Skin epidermis (tissue), 12 donors: ENCODE data around the gene SOD3.
A peak's percentile ranks its signal among the peaks of the same experiment; 100 is the strongest.

Experiments
- H3K27ac ChIP-seq, 21 experiments: fragments of 200-600 bp; sonication (generic) in 11 of 21; one replicate each; pipeline ENCODE4 v1.5.0; 2020; ENCODE audit warnings: mild to moderate bottlenecking in 3 of 21, inconsistent platforms in 2 of 21, moderate library complexity in 2 of 21
- H3K4me3 ChIP-seq, 7 experiments: fragments of 200-600 bp; sonication (generic) in 2 of 7; one replicate each; pipeline ENCODE4 v1.5.0; 2020; ENCODE audit warnings: inconsistent platforms in 2 of 7, mild to moderate bottlenecking in 2 of 7, moderate library complexity in 1 of 7

SOD3 gene

DNA sequence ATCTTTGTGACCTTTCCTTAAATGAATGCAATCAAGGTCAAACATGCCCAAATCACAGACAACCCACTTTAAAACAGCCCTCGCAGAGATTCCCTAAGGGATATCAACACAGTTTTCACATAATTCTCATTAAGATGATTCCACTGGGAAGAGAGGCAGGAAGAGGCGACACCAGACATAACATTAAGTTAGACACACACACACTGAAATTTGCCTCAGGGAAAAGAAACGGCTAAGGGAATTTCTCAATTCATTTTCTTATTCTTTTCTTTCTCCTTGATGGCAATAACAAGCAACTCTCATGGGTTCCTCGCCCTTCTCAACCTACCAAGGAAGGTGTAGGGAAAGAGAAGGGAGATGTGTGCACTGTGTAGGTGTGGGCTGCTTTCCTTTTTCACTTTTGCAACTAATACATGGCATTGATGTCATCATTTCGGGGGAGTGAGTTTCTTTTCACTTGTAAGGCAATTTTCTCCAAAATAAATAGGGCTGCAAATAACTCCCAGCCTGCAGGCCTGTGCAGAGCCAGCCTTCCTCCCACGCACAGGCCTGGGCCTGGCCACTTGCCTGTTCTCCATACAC is 41.4 kb downstream of the SOD3 start:
- H3K4me3 ChIP-seq = no peak overlapping the region
- H3K27ac ChIP-seq = no peak overlapping the region

GRCh38 chr4:24837336-24837735 is 42.0 kb downstream of the SOD3 start:
- Histone ChIP-seq H3K27ac (no peak overlapping the region), H3K4me3 (no peak overlapping the region)

GRCh38 chr4:24837781-24838180 is 42.4 kb downstream of the SOD3 start:
- H3K27ac ChIP-seq = no peak overlapping the region
- no peak overlapping the region for H3K4me3 ChIP-seq

GRCh38 chr4:24840362-24840761 is 45.0 kb downstream of the SOD3 start:
- no peak overlapping the region for H3K27ac ChIP-seq

DNA sequence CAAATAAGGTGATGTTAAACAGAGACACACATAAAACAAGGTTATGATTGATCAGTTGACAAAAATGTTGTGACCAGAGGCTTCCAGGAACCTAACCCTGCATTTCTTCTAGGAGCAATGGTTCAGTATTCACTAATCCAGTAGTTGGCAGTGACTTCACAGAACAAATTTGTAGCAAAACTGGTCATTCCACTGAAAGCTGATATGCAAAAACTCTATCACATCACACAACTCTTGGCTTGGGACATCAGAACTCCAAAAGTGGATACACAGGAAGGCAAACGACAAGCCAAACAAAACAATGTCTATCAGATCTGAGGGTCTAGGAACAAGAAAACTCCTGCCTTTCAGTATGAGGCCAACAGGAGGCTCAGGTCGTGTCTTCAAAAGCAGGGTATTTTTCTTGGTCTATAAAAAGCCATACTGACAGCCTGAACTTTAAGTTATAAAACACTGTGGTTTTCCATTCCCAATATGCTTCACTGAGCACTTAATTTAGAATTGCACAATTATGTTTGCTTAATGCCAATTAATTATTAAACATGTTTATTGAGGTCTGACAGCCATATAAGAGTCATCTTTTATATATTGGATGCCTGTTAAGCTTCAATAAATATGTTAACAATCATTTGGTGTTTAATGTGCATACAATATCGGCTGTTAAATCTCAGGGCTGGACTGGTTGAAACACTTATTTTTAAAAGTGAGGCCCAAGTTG is 45.6 kb downstream of the SOD3 start:
- no peak overlapping the region for H3K4me3 ChIP-seq
- no peak overlapping the region for H3K27ac ChIP-seq

More at GRCh38 chr4:24840362-24840761, 45.0 kb downstream of the SOD3 start:
- no peak overlapping the region for H3K4me3 ChIP-seq

GRCh38 chr4:24842356-24842755 is 47.0 kb downstream of the SOD3 start:
- Histone ChIP-seq H3K4me3 (no peak overlapping the region), H3K27ac (peak overlapping the region in 1 of 21 experiments; percentile 21)

DNA sequence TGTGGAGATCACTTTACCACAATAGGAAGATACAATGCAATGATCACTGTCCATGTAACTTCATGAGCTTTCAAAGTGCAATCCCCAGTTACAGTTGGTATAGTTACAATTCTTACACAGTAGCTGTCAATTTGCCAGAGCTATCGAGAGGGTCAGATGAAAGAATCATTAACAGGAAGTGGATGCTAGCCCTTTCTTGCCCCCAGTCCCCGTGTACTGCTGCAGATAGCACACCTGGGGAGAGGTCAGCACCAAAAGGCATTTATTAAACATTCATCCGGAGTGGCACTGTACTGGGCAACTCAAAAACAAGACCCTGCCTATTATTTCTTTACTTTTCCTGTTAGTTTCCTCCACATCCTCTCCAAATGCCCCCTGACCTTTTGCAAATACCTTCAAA is 47.7 kb downstream of the SOD3 start:
- Histone ChIP-seq H3K4me3 (no peak overlapping the region), H3K27ac (no peak overlapping the region)

- Histone ChIP-seq H3K27ac (no peak overlapping the region), H3K4me3 (no peak overlapping the region)
Observed at GRCh38 chr4:24845132-24845531, 49.8 kb downstream of the SOD3 start.

DNA sequence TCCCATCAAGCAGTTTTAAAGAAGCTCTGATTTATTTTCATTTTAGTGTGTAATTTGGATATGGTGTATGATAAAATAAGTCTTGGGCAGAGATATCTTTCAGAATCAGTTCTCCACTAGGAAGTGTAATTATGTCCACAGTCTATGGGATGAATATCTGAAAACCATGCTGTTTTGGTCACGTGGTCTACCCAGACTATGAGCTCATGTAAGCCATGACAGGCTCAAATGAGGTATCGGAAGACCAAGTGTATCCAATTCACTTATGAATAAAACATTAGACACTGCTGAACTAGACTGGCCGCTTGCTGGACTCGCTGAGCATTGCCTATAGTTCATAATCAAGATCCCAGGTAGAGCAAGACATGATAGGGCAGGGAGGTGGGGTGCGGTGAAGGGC is 50.5 kb downstream of the SOD3 start:
- no peak overlapping the region for H3K4me3 ChIP-seq
- H3K27ac ChIP-seq = no peak overlapping the region

GRCh38 chr4:24846716-24847115 is 51.3 kb downstream of the SOD3 start:
- no peak overlapping the region for H3K27ac ChIP-seq

DNA sequence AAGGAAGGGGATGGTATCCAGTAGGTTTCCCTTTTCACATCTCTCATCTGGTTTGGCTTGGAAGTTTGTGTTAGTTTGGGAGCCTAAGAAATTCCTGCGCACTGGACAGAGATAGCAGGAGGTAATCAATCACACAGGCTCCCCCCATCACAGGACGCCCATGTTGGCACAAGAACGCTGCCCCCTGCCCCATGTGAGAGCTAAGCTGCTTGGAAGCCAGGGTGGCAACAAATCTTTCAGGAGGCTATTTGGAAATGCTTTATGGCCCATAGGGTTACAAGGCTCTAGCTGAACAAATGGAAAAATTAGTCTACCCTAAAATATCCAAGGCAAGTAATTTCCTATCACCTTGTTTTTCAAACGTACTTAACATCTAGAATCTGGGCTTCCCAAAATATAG is 54.0 kb downstream of the SOD3 start:
- peak overlapping the region in 5 of 21 experiments; percentile 21 to 67 (median 27) for H3K27ac ChIP-seq
- no peak overlapping the region for H3K4me3 ChIP-seq

More at GRCh38 chr4:24846716-24847115, 51.3 kb downstream of the SOD3 start:
- no peak overlapping the region for H3K4me3 ChIP-seq

DNA sequence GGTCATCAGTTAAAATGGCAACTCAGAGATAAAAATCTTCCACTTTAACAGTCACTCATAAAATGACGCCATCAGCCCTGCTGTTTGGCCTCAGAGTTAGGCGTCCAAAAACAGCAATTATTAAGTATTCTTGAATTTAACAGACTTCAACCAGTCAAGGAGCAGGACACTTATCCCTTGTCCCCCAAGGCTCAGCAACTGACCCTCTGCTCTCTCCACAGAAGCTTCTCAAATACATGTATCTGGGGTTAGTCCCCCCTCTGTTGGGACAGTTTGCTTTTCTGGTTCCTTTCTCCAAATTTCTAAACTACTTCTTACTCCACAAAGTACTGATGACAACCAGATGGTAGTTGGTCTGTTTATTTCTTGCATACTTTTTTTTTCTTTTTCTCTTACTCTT is 54.4 kb downstream of the SOD3 start:
- peak overlapping the region in 6 of 21 experiments; percentile 21 to 67 (median 26) for H3K27ac ChIP-seq
- no peak overlapping the region for H3K4me3 ChIP-seq
